ENCODE data around the gene GLRX2.
"Not testable (repeated sequence)": the region's sequence is repeated elsewhere in the genome, so short reads cannot be mapped to it uniquely, and the experiment has no call there.

The GLRX2 gene

DNA sequence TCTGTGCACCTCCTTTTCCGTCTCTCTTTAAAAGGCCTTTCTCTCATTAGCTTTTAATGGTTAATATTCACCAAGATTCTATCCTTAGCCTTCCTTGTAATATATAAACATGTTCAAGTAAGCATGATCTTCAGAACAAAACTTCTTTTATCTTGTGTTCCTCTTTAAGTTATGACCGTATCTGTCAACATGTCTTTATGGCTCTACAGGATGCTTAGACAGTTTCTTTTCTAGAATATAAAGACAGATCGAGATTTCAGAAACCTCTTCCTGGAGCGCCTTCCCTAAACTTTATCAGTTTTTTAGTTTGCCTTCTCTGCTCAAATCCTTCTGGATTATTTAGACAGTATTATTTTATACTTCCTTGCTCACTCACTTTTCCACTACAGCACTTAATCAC, 38.6 kb downstream of the GLRX2 start:
- in situ Hi-C loops (cut with HindIII; ENCODE audit: low sequenced_read_pairs) = no loop called here

DNA sequence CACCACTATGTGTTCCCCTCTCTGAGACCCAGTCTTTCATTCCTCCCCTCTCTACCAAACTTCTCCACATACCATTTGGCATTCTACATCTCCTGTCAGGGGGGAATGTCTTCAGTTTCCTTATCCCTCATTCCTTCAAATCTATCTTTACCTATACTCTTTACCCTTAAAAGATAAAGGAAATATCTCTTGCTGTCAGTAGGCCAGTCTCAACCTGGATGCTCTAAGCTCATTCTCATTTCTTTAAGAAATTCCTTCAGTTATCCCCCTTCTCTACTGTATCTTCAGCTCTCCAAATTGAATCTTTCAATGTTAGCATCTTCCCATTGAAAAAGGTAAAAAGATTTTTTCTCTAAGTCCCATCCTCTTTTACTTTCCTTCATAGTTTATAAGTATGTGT, 39.3 kb downstream of the GLRX2 start:
- in situ Hi-C loops (cut with HindIII; ENCODE audit: low sequenced_read_pairs) = no loop called here

DNA sequence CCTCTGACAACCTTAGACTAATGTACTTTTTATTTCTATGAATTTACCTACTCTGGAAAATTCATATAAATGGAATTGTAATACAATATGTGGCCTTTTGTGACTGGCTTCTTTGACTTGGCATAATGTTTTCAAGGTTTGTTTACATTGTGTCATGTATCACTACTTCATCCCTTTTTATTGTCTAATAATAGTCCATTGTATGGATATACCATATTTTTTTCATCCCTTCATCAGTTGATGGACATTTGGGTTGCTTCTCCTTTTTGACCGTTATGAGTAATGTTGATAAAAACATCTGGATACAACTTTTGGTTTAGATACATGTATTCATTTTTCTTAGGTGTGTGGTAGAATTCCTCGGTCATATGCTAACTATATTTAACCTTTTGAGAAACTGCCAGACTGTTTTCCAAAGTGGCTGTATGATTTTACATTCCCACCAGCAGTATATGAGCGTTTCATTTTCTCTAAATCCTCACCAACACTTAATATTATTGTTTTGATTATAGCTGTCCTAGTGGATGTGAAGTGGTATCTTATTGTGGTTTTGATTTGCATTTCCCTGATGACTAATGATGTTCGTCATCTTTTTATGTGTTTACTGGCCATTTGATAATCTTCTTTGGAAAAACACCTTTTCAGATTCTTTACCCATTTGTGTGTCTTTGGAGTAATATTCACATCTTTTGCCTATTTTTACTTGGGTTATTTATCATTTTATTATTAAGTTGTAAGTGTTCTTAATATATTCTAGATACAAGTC, 42.3 kb downstream of the GLRX2 start:
- in situ Hi-C loops (cut with HindIII; ENCODE audit: low sequenced_read_pairs) = no loop called here

DNA sequence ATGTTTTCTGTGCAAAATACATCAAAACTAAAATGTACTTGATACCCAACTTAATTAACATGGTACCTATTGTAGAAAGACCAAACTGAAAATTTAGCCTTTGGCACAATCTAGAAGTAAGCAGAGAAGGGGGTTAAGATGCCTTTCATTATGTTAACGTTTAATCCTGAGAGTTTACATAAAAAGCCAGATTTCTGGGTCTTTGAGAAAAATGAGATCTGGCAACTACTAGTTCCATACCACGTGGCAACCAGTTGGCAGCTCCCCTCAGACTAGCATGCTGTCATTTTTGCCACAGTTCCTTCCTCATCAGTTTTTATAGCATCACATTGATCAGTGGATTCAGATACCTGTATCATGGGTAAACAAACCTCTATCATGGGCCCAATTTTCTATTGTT, 44.3 kb downstream of the GLRX2 start:
- in situ Hi-C loops (cut with HindIII; ENCODE audit: low sequenced_read_pairs) = no loop called here

DNA sequence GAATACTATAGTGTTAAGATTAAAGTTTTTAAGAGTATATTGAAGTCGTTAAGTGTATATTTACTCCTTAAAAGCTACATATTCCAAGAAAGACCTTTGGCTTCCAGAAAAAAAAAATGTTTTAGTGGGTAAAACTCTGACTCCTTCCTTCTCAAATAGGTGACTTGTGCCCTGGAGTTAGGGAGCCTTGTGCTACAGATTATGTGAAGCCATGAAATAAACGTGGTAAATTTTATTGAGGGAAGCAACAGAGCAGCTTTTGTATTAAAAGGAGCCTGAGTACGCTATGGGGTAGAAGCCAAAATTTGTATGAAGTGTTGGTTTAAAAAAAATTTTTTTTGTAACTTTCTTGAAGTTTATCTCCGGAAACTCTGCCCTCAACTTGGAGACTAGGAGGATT, 44.8 kb downstream of the GLRX2 start:
- in situ Hi-C loops (cut with HindIII; ENCODE audit: low sequenced_read_pairs) = no loop called here

DNA sequence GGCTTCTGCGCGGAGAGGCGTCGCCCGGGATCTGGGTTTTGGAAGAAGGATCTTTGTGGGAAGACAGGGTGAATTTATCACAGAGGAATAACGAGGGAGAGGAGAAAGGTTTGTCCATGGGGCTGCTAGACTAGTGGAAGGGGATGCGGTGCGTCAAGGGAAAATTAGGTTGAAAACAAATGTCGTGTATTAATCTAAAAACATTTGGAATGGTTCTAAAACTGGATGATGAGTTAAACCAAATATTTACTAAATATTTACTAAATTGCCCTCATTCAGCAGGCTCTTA, 45.2 kb downstream of the GLRX2 start:
- in situ Hi-C loops (cut with HindIII; ENCODE audit: low sequenced_read_pairs) = no loop called here

DNA sequence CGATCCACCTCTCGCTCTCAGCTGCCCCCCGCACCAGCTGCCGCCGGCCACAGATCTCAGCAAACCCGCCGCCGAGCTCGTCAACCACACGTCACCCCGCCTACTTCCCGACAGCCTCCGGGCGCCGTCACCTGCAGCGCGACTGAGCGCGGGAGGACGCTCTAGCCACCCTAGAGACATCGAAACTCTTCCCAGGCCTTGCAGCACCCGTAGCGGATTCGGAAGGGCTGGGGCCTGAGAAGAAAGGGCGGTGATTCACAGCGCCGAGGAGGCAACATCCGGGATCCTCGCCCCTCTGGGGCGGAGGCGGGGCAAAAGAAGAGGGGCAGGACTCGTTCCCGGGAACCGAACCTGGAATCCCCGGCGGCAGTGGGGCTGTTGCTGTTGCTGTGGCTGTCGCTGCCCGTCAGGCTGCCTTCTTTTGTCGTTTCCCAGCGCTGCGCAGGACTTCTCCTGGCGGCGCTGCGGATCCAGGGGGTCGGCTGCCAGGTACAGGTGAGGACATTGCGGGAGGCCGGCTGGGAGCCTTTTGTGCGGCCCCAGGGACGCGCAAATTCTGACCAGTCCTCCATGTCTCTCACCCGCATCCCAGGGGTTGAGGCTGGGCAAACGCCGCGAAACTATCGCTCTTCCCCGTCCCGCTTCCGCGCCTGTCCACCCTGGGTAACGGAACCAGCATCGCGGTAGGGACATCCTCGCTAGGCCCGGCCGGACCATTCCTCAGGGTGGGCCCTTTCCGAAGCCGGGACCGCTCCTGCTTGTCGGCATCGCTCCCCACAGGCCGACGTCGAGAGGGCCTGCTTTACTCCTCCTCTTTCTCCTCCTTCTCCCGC, 45.7 kb downstream of the GLRX2 start, which contains the start of the genes RO60 and UCHL5:
RO60 (plus strand) TSS at position 331 of the 833 bp plus-strand sequence. CDS start 9,443 bp downstream, outside the sequence.
UCHL5 (minus strand) TSS at position 79 of the 833 bp plus-strand sequence. CDS start 100 bp downstream, outside the sequence.
- in situ Hi-C loops (cut with HindIII; ENCODE audit: low sequenced_read_pairs) = no loop called here

DNA sequence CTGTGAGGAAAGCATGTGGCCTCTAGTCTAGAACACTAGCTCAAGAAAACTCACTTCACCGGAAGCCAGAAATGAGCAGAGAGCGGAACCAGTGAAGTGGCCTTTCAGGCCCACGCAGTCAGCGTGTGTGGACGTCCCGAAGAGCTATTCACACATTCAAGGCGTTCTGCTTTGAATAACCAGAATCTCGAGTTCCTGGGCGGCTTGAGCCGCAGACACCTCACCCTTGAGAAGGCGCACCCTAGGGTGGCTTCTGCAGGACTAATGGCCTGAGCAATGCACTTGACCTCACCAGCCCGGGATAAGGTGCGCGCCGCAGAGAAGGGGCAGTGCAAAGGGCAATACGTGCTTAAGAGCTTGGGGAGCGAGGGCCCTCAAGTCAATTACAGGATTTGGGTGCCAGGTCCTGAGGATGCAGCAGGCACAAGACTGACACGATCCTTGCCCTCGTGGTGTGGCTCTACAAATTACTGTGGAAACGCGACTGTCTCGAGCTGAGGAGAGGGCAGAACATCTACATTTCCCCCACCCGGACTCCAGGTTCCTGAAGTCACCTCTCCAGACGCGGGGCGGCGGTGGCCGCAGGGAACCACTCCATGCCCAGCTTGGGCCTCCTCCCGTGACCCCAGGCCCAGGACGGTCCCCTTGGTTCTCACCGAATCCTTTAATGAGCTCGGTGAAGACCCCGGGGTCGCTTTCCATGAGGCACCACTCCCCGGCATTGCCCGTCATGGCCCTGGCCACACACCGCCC, 46.5 kb downstream of the GLRX2 start:
- in situ Hi-C loops (cut with HindIII; ENCODE audit: low sequenced_read_pairs) = no loop called here

DNA sequence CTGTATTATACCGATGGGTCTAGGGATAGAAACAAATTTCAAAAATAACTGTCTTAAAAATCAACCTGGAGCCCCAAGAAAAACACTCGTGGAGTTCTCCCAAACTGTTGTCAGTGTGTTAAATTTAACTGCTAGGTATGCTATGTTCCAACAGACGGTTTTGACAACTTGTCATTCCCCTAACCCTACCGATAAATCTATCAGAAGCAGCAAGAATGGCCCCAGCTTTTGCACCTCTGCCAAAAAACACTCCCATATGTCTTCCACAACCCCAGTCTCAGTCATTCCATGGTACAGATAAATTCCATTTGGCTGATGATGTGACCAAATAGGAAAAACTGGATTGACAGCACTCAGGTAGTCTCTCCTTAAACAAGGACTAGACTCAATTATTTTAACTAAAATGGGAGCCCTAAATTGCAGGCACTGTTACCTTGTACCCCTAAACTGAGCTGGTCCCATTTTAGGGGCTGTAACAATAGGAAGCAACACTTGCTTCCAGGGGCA, 51.0 kb downstream of the GLRX2 start:
- in situ Hi-C loops (cut with HindIII; ENCODE audit: low sequenced_read_pairs) = no loop called here

DNA sequence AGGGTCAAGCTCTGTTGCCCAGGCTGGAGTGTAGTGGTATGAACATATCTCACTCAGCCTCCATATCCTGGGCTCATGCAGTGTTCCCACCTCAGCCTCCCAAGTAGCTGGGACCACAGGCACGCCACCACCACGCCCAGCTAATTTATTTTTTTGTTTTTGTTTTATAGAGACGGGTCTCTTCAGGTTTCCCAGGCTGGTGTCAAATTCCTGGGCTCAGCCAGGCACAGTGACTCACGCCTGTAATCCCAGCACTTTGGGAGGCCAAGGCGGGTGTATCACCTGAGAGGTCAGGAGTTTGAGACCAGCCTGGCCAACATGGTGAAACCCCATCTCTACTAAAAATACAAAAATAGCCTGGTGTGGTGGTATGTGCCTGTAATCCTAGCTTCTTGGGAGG, 56.3 kb downstream of the GLRX2 start:
- in situ Hi-C loops (cut with HindIII; ENCODE audit: low sequenced_read_pairs) = not testable (repeated sequence)
